Sciatic nerve (tissue), 2 donors: Measurements from ENCODE around the gene TTC28. TPM values are rescaled to one million over a fixed set of nuclear protein-coding genes. Genes with fewer than 3 reads are reported as not detected.
A peak's percentile ranks its signal among the peaks of the same experiment; 100 is the strongest.

ENCODE experiments used
- ATAC-seq: fragments of 200-7000 bp; cut with Tn5 transposase; one replicate; pipeline ENCODE4 v1.9.1; 2020; ENCODE audit warnings: mild to moderate bottlenecking, moderate library complexity
- DNase-seq: peaks from one replicate; pipeline ENCODE4 v3.0.0-alpha.2; 2020; ENCODE audit warnings: low spot score
- intact Hi-C: fragments of 100-400 bp; cut with DNase I; formaldehyde crosslinking; loops from one replicate; pipeline ENCODE4 v1.14.2; 2022
- total RNA-seq: library from RNA; stranded (reverse); fragmentation: NEBNext Ultra II Directional; extraction: Animal tissue kit (Norgen Biotek cat#: 25700); gene quantifications from one replicate; pipeline ENCODE4 v1.2.1, GENCODE V29; 2021
- donor health status: DM: no; HTN: no; CAD: no.
- donor health status: DM: no; HTN: no; CAD: no.

The TTC28 gene
- total RNA-seq, 1 donor from 2014 or later, result 58.4 TPM

DNA sequence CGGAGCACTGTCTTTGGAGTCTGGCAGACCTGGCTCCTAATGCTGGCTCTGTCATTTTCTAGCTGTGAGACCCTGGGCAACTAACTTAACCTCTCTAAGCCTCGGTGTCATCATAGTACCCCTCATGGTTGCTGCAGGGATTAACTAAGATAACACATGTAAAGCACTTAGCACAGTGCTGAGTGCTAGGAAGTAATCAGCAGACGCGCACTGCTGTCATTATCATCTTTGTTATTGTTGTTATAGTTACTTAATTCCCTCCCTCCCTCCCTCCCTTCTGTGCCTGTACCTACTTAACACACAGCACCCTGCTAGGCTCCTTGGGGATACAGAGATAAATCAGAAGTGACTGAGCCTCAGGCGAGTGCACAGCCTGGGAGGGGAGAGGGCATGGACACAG lies 655.9 kb downstream of the TTC28 start:
- intact Hi-C loops, result no loop called here
- ATAC-seq (no peak), DNase-seq (no peak)

- intact Hi-C loops, result no loop called here
- ATAC-seq (no peak), DNase-seq (peak; percentile 26)
Measured at GRCh38 chr22:28023036-28023435, 656.6 kb downstream of the TTC28 start.

GRCh38 chr22:28021998-28022660 lies 657.5 kb downstream of the TTC28 start:
- no peak for ATAC-seq
- intact Hi-C loops, result no loop called here
- peak; percentile 48 for DNase-seq

- intact Hi-C loops, result no loop called here
- ATAC-seq (no peak), DNase-seq (peak; percentile 44)
Measured at GRCh38 chr22:28021116-28021997, 658.3 kb downstream of the TTC28 start.

DNA sequence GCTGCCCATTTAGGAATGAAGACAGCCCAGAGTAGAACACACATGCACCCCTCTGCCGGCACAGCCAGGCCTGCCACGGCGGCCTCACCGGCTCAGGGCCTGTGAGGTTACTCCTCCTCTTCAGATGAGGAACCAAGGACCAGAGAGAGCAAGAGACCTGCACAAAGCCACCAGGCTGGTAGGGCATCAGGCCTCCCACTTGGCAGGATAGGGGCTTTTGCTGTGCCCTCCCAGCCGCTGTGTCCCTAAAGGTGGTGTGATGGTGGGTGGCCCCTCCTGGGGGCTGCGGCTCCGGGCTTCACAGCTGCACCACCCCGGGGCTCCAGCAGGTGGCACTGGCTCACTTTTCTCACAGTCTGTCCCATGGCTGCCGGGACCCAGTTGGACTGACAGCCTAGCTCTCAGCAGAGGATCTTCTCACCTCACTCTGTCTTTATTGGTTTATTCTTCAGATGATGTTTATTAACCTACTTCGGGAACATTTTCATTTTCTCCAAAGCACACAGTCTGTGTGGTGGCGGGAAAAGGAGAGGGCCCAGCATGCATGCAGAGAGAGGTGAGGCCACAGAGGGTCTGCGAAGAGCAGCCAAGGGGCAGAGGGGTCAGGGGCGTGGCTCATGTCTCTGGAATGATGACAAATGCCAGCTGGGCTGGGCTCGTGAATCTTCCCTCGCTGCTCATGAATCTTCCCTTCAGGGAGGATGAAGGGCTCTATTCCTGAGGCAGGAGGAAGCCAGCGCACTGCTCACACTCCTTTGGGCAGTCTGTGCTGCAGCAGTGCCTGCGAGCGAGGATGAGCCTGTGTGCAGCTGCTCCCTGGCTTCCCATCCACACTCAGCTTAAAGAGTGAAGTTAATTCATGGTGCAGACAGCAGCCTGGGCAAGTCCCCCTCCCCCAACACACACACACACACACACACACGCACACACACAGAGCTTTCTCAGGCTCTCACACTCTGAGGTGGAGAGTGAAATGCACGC lies 659.5 kb downstream of the TTC28 start:
- intact Hi-C loops, result no loop called here
- DNase-seq, result peak; percentile 87
- peak; percentile 86 for ATAC-seq

DNA sequence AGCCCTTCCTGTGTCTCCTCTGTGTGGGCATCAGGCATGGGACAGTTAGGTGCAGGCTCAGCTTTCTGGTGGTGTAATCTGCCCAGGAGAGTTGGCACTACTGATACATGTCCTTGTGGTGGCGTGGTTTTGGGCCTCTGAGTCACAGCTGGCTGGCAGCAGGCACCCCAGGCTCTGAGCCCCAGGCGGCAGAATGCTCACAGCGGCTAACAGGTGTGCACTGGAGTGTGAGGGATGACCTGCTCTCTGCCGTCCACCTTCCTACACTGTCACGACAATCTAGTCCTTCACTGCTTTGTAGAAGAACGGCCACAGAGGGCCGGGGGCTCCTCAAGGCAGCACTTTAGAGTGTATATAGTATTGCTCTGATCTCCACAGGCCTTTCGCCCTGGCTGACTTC lies 660.3 kb downstream of the TTC28 start:
- intact Hi-C loops, result no loop called here
- ATAC-seq, result no peak
- DNase-seq, result peak; percentile 54

DNA sequence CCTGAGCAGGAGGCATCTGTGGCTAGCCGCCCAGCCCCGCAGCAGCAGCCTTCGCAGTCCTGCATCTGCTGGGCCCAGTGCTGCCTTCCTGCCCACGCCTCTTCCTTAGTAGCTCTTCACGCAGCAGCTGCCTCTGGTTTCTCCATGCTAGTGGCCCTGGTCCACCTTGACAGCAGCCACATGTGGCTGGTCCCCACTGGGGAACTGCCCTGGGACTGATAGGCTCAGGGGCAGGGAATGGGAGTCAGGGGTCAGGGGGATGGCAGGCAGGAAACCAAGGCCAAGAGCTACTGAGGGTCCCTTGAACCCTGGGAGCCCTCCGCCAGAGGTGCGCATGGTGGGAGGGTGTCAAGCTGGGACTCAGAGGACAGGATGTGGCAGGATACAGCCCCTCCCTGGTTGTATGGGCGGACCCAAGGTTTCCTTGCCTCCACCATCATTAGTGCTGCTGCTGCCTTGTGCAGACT lies 661.1 kb downstream of the TTC28 start:
- DNase-seq (peak; percentile 56), ATAC-seq (no peak)
- intact Hi-C loops, result no loop called here

DNA sequence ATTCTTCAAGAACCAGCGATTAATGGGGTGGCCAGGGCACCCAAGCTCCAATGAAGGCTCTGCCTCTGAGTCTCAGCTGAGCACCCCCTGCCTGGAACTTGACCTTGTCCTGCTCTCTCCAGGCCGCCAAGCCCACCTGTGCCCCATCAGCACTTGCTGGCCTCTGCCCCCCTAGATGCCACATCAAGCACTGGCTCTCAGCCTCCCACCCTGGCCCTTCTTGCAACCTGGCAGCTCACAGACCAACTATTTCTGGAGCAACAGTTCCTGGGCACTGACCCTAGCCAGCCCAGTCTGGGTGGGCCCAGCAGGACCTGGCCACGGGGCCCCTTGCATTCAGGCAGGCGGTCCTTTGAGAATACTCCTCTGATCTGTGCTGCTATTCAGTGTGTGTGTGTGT lies 661.8 kb downstream of the TTC28 start:
- ATAC-seq, result no peak
- DNase-seq, result peak; percentile 59
- intact Hi-C loops, result no loop called here

DNA sequence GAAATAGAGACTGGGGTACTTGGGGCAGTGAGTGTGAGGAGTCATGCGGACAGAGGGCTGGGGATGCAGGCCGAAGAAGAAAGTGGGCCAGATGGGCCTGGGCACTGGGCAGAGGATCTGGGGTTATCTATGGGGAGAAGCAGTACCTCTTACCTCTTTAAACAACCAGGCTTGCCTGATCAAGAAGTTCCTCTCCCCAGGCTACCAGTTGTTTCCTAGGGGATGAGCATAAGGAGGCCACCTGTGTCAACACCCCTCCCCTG lies 662.2 kb downstream of the TTC28 start:
- ATAC-seq, result no peak
- no peak for DNase-seq
- intact Hi-C loops, result no loop called here

- peak; percentile 52 for DNase-seq
- ATAC-seq, result no peak
- intact Hi-C loops, result no loop called here
Measured at GRCh38 chr22:28016781-28017557, 662.7 kb downstream of the TTC28 start.

DNA sequence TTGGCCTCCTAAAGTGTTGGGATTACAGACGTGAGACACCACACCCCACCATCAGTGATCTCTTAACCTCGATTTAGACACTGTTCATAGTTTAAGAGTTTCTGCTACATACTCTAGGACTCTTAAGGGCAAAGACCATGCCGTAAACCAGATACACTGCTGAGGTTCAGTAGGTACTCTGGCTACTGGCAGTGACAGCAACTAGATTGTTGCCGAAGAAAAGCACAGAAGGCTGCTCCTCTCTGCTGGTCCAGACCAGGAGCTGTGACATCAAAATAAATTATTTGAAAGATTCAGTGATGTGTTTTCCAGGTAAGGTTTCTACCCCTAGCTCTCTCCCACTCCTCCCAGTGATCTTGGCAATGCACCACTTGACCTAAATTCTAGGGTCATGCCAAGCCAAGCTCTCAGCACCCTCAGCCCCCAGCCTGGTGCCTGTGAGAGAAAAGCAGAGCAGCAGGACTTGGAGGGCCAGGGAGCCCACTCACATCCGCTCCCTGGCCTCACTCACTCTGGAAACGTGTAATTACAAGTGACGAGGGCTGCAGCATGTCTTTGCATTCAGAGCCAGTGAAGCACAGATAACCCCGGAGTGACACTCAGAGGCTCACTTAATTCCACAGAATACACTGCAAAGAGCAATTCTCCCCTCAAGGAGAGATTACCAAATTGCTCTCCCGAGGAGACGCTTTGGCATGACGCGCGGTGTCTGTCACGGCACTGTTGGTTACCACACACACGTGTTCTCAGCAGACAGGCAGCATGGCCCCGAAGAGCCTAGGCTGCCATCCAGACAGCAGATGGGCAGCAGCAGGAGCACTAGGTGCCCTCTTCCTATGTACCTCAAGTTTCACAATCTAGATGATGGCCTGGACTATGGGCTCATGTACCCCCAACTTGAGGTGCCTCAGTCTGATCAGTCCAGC lies 663.7 kb downstream of the TTC28 start:
- DNase-seq (peak; percentile 43), ATAC-seq (no peak)
- intact Hi-C loops, result no loop called here

GRCh38 chr22:28015046-28015425 lies 664.6 kb downstream of the TTC28 start:
- peak; percentile 45 for DNase-seq
- intact Hi-C loops, result no loop called here

GRCh38 chr22:28014211-28015045 lies 665.2 kb downstream of the TTC28 start:
- intact Hi-C loops, result loop anchor here (5.0 kb wide), 1 partner anchor 127 kb away; no protein-coding TSS in a partner anchor
- peak; percentile 27 for DNase-seq
- no peak for ATAC-seq

More at GRCh38 chr22:28015046-28015425, 664.6 kb downstream of the TTC28 start:
- ATAC-seq, result no peak

DNA sequence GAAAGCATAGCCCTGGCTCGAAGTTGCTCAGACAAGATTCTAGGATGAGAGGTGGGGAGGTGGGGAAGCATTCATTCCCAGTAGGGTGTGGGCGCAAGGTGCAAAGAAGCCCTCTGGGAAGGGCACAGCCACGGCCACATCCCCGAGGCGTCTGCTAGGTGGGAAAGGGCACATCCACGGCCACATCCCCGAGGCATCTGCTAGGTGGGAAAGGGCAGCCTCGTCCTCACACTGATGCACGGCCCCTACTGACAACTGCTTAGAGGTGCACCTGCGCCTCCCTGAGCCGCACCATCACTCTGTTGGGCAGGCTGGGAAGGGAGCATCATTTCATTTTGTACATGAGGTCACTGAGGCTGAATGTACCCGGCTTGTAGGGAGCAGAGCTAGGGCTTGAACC lies 666.0 kb downstream of the TTC28 start:
- intact Hi-C loops, result loop anchor here (5.0 kb wide), 1 partner anchor 126 kb away; no protein-coding TSS in a partner anchor
- ATAC-seq (no peak), DNase-seq (no peak)

GRCh38 chr22:28012832-28013460 lies 666.7 kb downstream of the TTC28 start:
- DNase-seq, result no peak
- intact Hi-C loops, result loop anchor here (5.0 kb wide), 1 partner anchor 126 kb away; no protein-coding TSS in a partner anchor

DNA sequence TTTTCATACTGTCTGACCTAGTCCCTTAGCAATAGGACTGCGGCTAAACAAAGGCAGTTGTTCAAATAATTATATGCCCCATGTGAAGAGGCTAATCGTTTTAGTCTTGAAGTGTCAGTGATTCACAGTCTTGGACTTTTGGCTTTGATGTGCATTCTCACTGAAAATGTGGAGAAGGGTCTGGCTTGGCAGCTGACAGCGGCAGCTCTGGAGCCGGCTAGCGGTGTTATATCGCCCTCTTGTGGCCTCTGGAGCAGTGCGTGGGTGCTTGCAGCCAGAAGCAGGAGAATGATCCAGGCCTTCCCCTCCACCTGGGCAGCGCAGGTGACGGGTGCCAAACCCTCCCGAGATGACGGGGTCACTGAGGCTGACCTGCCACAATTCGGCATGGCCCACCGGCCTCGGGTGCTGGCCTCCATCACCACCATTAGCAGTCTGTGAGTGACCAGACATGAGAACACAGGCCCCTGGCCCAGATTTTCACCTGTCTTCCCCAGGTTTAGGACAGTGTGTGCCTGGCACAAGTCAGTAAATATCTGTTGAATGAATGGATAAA lies 670.3 kb downstream of the TTC28 start:
- ATAC-seq, result peak; percentile 90
- peak; percentile 86 for DNase-seq
- intact Hi-C loops, result no loop called here

More at GRCh38 chr22:28012832-28013460, 666.7 kb downstream of the TTC28 start:
- no peak for ATAC-seq
